Adrenal gland (tissue), 12 donors: ENCODE data around the gene GATA2. TPM values are rescaled to one million over a fixed set of nuclear protein-coding genes. Genes with fewer than 3 reads are reported as not detected.

Experiments used
- DNase-seq, 7 donors: peaks; one replicate each; pipeline ENCODE4 v3.0.0-alpha.2; 2019 to 2020
- H3K27ac ChIP-seq, 5 donors: fragments of 200-600 bp; sonication (generic) in 4 of 5; 1 replicate in 3 of 5; 2 replicates in 2 of 5; pipeline versions ENCODE4 v1.5.1 to v1.8.0; 2016 to 2020; ENCODE audit warnings: mild to moderate bottlenecking in 1 of 5
- H3K27me3 ChIP-seq: fragments of 200-600 bp; 2 replicates; pipeline ENCODE4 v1.8.0; 2021
- H3K36me3 ChIP-seq, 2 donors: fragments of 200-600 bp; replicated peaks in 1 of 2; 1 replicate in 1 of 2; 2 replicates in 1 of 2; pipeline versions ENCODE4 v1.5.1 to v1.8.0; 2018 to 2022
- H3K4me1 ChIP-seq, 2 donors: fragments of 200-600 bp; replicated peaks in 1 of 2; 1 replicate in 1 of 2; 2 replicates in 1 of 2; pipeline versions ENCODE4 v1.5.1 to v1.8.0; 2018 to 2021
- H3K4me3 ChIP-seq, 4 donors: fragments of 200-600 bp; sonication (generic) in 3 of 4; one replicate each; pipeline ENCODE4 v1.5.1; 2016 to 2018
- H3K9me3 ChIP-seq, 3 donors: fragments of 200-600 bp; sonication (generic) in 1 of 3; replicated peaks in 1 of 3; 1 replicate in 2 of 3; 2 replicates in 1 of 3; pipeline versions ENCODE4 v1.5.1 to v1.8.0; 2016 to 2021
- POLR2A ChIP-seq, 2 donors: fragments of 450-650 bp; IDR thresholded peaks; one replicate each; pipeline ENCODE4 v1.6.1; 2017; ENCODE audit warnings: antibody characterized with exemption in 2 of 2, mild to moderate bottlenecking in 2 of 2, moderate library complexity in 1 of 2
- WGBS, 4 donors: extraction: QIAGEN DNeasy Blood & Tissue Kit in 2 of 4; methylation state at CpG; one replicate each; pipeline versions ENCODE4 v1.1.5 to v1.1.7; 2013 to 2017; 5-methylcytosine and 5-hydroxymethylcytosine counted together
- intact Hi-C, 2 donors: fragments of 100-400 bp; cut with DNase I; formaldehyde crosslinking; loops; one replicate each; pipeline versions ENCODE4 v1.14.1 to v1.15.0; 2022 to 2023
- polyA plus RNA-seq, 3 donors: library from polyadenylated mRNA; stranded (reverse); fragments of 200-250 nt in 2 of 3; fragments of 350-450 nt in 1 of 3; fragmentation: Illumina TruSeq in 1 of 3; extraction: RNeasy Lipid Tissue Mini Kit (QIAGEN cat#74804) in 1 of 3; gene quantifications; one replicate each; pipeline ENCODE4 v1.2.3, GENCODE V29; 2013 to 2014
- total RNA-seq, 9 donors: library from RNA; depleted of rRNA in 4 of 9; stranded (reverse); fragments of >200 nt in 4 of 9; fragments of 120-200 nt in 1 of 9; fragmentation: NEBNext Ultra II Directional in 1 of 9; extraction: Animal tissue kit (Norgen Biotek cat#: 25700) in 1 of 9; gene quantifications; one replicate each; pipeline versions ENCODE4 v1.1.0 to v1.2.4, GENCODE V29; 2013 to 2023
- TF ChIP-seq, protein P1 (sequence below), 6 experiments: fragments of 450-650 bp in 4 of 6; fragments of 200-600 bp in 2 of 6; sonication (generic) in 1 of 6; IDR thresholded peaks; 1 replicate in 5 of 6; 2 replicates in 1 of 6; pipeline versions ENCODE4 v1.5.1 to v1.8.0; 2016 to 2021; ENCODE audit warnings: antibody characterized with exemption in 6 of 6, mild to moderate bottlenecking in 2 of 6, moderate library complexity in 1 of 6
- donor health status: healthy with polysubstance abuse.
- donor health status: Bipolar disorder and iron deficiency.
- donor health status: DM: yes; HTN: yes; CAD: no.
- donor health status: DM: no; HTN: no; CAD: no.
- donor health status: DM: no; HTN: no; CAD: no.
- donor health status: DM: yes; HTN: yes; CAD: no.

The GATA2 gene
- total and polyA plus RNA-seq, 12 donors = 3.4 to 37.5 (median 7.4) TPM

GRCh38 chr3:128464188-128464587 lies 28.8 kb downstream of the GATA2 start:
- Histone ChIP-seq H3K9me3 (no peaks in the 10 kb centered on the region), H3K27me3 (no peaks in the 10 kb centered on the region), H3K4me3 (no peak overlapping the region), H3K36me3 (no peaks in the 10 kb centered on the region), H3K4me1 (no peaks in the 10 kb centered on the region), H3K27ac (no peak overlapping the region)
- WGBS, 4 donors = 61 to 71% (median 67%) methylated on average over 7 of the region's 7 CpGs
- DNase-seq = no peak
- intact Hi-C loops = no loop called here
- no peak for TF ChIP-seq POLR2A (IDR thresholded peaks at IDR 0.05)
- TF ChIP-seq, protein P1, sequence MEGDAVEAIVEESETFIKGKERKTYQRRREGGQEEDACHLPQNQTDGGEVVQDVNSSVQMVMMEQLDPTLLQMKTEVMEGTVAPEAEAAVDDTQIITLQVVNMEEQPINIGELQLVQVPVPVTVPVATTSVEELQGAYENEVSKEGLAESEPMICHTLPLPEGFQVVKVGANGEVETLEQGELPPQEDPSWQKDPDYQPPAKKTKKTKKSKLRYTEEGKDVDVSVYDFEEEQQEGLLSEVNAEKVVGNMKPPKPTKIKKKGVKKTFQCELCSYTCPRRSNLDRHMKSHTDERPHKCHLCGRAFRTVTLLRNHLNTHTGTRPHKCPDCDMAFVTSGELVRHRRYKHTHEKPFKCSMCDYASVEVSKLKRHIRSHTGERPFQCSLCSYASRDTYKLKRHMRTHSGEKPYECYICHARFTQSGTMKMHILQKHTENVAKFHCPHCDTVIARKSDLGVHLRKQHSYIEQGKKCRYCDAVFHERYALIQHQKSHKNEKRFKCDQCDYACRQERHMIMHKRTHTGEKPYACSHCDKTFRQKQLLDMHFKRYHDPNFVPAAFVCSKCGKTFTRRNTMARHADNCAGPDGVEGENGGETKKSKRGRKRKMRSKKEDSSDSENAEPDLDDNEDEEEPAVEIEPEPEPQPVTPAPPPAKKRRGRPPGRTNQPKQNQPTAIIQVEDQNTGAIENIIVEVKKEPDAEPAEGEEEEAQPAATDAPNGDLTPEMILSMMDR (IDR thresholded peaks at IDR 0.05) = no peak

- DNase-seq = no peak
- Histone ChIP-seq H3K27me3 (no peaks in the 10 kb centered on the region), H3K36me3 (no peaks in the 10 kb centered on the region), H3K4me1 (no peaks in the 10 kb centered on the region), H3K4me3 (no peak overlapping the region), H3K9me3 (no peaks in the 10 kb centered on the region), H3K27ac (no peak overlapping the region)
- TF ChIP-seq, protein P1 (IDR thresholded peaks at IDR 0.05) = no peak
- TF ChIP-seq POLR2A (IDR thresholded peaks at IDR 0.05) = no peak
- intact Hi-C loops = no loop called here
- 53 to 69% (median 65%) methylated on average over 5 to 10 of the region's 10 CpGs for WGBS, 4 donors
These were observed 29.2 kb downstream of the GATA2 start for GRCh38 chr3:128463771-128464170.

DNA sequence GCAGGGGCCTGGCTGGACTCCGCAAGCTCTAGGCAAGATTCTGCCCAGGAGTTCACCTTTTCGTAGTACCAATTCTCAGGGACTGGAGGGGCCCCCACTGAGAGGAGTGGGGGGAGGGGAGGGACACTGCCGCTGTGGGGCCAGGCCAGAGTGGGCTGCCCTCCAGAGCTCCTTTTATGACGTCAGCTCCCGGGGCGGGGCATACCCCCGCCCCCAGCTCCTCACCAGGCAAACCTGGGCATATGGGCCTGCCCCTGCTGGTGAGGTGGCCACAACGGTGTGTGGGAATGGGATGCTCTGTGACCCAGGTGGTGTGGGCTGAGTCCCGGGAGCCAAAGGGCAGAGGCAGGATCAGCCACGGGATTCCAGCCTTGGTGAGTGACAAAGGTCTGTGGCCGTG lies 29.6 kb downstream of the GATA2 start:
- no peaks in the 10 kb centered on the region for H3K36me3 ChIP-seq
- no peak overlapping the region for H3K4me3 ChIP-seq
- TF ChIP-seq, protein P1 (IDR thresholded peaks at IDR 0.05) = no peak
- TF ChIP-seq POLR2A (IDR thresholded peaks at IDR 0.05) = no peak
- no peaks in the 10 kb centered on the region for H3K9me3 ChIP-seq
- DNase-seq = no peak
- WGBS, 4 donors = 73 to 88% (median 75%) methylated on average over 5 to 11 of the region's 11 CpGs
- H3K27me3 ChIP-seq = no peaks in the 10 kb centered on the region
- H3K27ac ChIP-seq = no peak overlapping the region
- intact Hi-C loops = no loop called here
- no peaks in the 10 kb centered on the region for H3K4me1 ChIP-seq

DNA sequence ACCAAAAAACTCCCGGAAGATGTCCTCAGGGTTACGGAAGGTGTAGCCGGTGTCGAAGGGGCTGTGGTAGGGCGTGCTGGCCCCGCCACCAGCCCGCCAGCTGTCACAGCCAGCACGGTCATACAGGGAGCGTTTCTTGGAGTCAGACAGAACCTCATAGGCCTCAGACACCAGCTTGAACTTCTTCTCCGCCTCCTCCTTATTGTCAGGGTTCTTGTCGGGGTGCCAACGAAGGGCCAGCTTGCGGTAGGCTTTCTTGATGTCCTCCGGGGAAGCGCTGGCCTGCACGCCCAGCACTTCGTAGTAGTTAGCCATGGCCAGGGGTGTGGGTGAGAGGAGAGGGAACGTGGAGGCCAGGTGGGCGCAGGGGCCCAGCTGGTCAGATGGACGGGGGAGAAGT lies 30.1 kb downstream of the GATA2 start:
- WGBS, 4 donors = 89 to 93% (median 91%) methylated on average over 19 to 20 of the region's 20 CpGs
- H3K4me3 ChIP-seq = no peak overlapping the region
- no peak for DNase-seq

More for the DNA sequence above, 30.1 kb downstream of the GATA2 start:
- TF ChIP-seq, protein P1 (IDR thresholded peaks at IDR 0.05) = no peak
- no peak for TF ChIP-seq POLR2A (IDR thresholded peaks at IDR 0.05)
- no peaks in the 10 kb centered on the region for H3K9me3 ChIP-seq
- no peaks in the 10 kb centered on the region for H3K27me3 ChIP-seq
- no peaks in the 10 kb centered on the region for H3K4me1 ChIP-seq
- no peaks in the 10 kb centered on the region for H3K36me3 ChIP-seq
- intact Hi-C loops = no loop called here
- no peak overlapping the region for H3K27ac ChIP-seq
